Measurements from ENCODE around the gene RNF5.
A peak's percentile ranks its signal among the peaks of the same experiment; 100 is the strongest.
"Not testable (repeated sequence)": the region's sequence is repeated elsewhere in the genome, so short reads cannot be mapped to it uniquely, and the experiment has no call there.

RNF5 gene

DNA sequence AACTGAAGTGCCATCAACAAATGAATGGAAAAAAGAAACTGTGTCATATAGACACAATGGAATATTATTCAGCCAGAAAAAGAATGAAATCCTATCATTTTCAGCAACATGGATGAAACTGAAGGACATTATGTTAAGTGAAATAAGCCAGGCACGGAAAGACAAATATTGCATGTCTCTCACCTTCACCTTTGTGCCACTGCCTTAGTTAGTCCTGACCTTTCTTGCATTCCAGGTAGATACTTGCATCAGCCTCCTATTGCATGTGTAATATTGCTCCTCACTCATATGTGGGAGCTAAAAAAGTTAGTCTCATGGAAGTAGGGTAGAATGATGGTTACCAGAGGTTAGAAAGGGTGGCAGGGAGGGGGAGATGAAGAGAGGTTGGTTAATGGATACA lies 30.8 kb downstream of the RNF5 start:
- H3K27ac ChIP-seq (ENCODE audit: extremely low read depth, low read depth, low read length) = no peak overlapping the region
- TF ChIP-seq ZNF146 (tag by site-specific recombination; IDR thresholded peaks at IDR 0.05) (0 out of 2 replicates have a peak, but pooled peaks have one; percentile 21), ZNF423 (tag by site-specific recombination; IDR thresholded peaks at IDR 0.05) (no peak), ZNF175 (tag by site-specific recombination; IDR thresholded peaks at IDR 0.05) (no peak), ZFHX2 (tag by site-specific recombination; conservative IDR thresholded peaks at IDR 0.05) (no peak)
- H3K4me1 ChIP-seq (ENCODE audit: control insufficient read depth, insufficient read depth, low read length) = no peaks in the 10 kb centered on the region
- no peaks in the 10 kb centered on the region for H3K36me3 ChIP-seq (ENCODE audit: control insufficient read depth in 2 of 2, insufficient read depth in 1 of 2, low read length in 2 of 2)
- H3K4me3 ChIP-seq (ENCODE audit: low read depth, low read length) = no peak overlapping the region
- POLR2A ChIA-PET = no interaction called here
- H3K9me3 ChIP-seq (ENCODE audit: control insufficient read depth, insufficient read depth, low read depth, low read length) = no peaks in the 10 kb centered on the region
- CTCF ChIA-PET = no interaction called here

GRCh38 chr6:32210191-32210601 lies 32.0 kb downstream of the RNF5 start:
- POLR2A ChIA-PET = no interaction called here
- H3K36me3 ChIP-seq (ENCODE audit: control insufficient read depth in 2 of 2, insufficient read depth in 1 of 2, low read length in 2 of 2) = no peaks in the 10 kb centered on the region
- H3K4me3 ChIP-seq (ENCODE audit: low read depth, low read length) = no peak overlapping the region
- TF ChIP-seq ZNF239 (tag by site-specific recombination; IDR thresholded peaks at IDR 0.05) = no peak
- no peak for TF ChIP-seq ZFHX2 (tag by site-specific recombination; conservative IDR thresholded peaks at IDR 0.05)
- TF ChIP-seq, protein P1, sequence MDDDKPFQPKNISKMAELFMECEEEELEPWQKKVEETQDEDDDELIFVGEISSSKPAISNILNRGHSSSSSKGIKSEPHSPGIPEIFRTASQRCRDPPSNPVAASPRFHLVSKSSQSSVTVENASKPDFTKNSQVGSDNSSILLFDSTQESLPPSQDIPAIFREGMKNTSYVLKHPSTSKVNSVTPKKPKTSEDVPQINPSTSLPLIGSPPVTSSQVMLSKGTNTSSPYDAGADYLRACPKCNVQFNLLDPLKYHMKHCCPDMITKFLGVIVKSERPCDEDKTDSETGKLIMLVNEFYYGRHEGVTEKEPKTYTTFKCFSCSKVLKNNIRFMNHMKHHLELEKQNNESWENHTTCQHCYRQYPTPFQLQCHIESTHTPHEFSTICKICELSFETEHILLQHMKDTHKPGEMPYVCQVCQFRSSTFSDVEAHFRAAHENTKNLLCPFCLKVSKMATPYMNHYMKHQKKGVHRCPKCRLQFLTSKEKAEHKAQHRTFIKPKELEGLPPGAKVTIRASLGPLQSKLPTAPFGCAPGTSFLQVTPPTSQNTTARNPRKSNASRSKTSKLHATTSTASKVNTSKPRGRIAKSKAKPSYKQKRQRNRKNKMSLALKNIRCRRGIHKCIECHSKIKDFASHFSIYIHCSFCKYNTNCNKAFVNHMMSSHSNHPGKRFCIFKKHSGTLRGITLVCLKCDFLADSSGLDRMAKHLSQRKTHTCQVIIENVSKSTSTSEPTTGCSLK (tag by site-specific recombination; IDR thresholded peaks at IDR 0.05) = no peak
- no peak for TF ChIP-seq ZNF114 (tag by site-specific recombination; IDR thresholded peaks at IDR 0.05)
- no peak for TF ChIP-seq ZBTB26 (tag by site-specific recombination; optimal IDR thresholded peaks at IDR 0.05)
- TF ChIP-seq, protein P2, sequence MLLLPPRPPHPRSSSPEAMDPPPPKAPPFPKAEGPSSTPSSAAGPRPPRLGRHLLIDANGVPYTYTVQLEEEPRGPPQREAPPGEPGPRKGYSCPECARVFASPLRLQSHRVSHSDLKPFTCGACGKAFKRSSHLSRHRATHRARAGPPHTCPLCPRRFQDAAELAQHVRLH (tag by site-specific recombination; IDR thresholded peaks at IDR 0.05) = no peak
- TF ChIP-seq ZNF776 (tag by site-specific recombination; IDR thresholded peaks at IDR 0.05; ENCODE audit: borderline replicate concordance) = no peak
- no peak for TF ChIP-seq SP3 (tag by site-specific recombination; IDR thresholded peaks at IDR 0.05)
- no peak for TF ChIP-seq BCL11A (tag by site-specific recombination; IDR thresholded peaks at IDR 0.05; ENCODE audit: low read depth)
- no peak for TF ChIP-seq ZNF670 (tag by site-specific recombination; IDR thresholded peaks at IDR 0.05; ENCODE audit: low read depth)
- no peak for TF ChIP-seq ZNF48 (tag by site-specific recombination; IDR thresholded peaks at IDR 0.05)
- no peak for TF ChIP-seq ZNF521 (tag by site-specific recombination; IDR thresholded peaks at IDR 0.05)
- TF ChIP-seq EGR2 (tag by site-specific recombination; IDR thresholded peaks at IDR 0.05; ENCODE audit: low read depth) = no peak
- no peak overlapping the region for H3K27ac ChIP-seq (ENCODE audit: extremely low read depth, low read depth, low read length)
- CTCF ChIA-PET = no interaction called here
- no peaks in the 10 kb centered on the region for H3K9me3 ChIP-seq (ENCODE audit: control insufficient read depth, insufficient read depth, low read depth, low read length)
- no peaks in the 10 kb centered on the region for H3K4me1 ChIP-seq (ENCODE audit: control insufficient read depth, insufficient read depth, low read length)

GRCh38 chr6:32211432-32211831 lies 33.2 kb downstream of the RNF5 start:
- not testable (repeated sequence) for H3K9me3 ChIP-seq (ENCODE audit: control insufficient read depth, insufficient read depth, low read depth, low read length); H3K4me1 ChIP-seq (ENCODE audit: control insufficient read depth, insufficient read depth, low read length); H3K27ac ChIP-seq (ENCODE audit: extremely low read depth, low read depth, low read length); H3K36me3 ChIP-seq (ENCODE audit: control insufficient read depth in 2 of 2, insufficient read depth in 1 of 2, low read length in 2 of 2); H3K4me3 ChIP-seq (ENCODE audit: low read depth, low read length)
- POLR2A ChIA-PET = interaction anchor here (1.0 kb wide), 1 partner anchor 21 kb away, joined by 3 read pairs; the partner anchor contains the start of gene PBX2
- CTCF ChIA-PET = interaction anchor here (0.6 to 1.4 kb wide), 2 partner anchors 135 to 202 kb away, joined by 5 read pairs; no protein-coding TSS in a partner anchor
- TF ChIP-seq ZNF19 (tag by site-specific recombination; IDR thresholded peaks at IDR 0.05; ENCODE audit: low read depth) = 0 out of 2 replicates have a peak, but pooled peaks have one; percentile 64
- TF ChIP-seq ZNF555 (tag by site-specific recombination; conservative IDR thresholded peaks at IDR 0.05) = peak; percentile 93
- TF ChIP-seq ZXDB (tag by site-specific recombination; IDR thresholded peaks at IDR 0.05) = peak; percentile 78
- peak; percentile 8; the same call in 1 of the 2 replicates for TF ChIP-seq ZNF146 (tag by site-specific recombination; IDR thresholded peaks at IDR 0.05)
- TF ChIP-seq RBAK (tag by site-specific recombination; IDR thresholded peaks at IDR 0.05) = peak; percentile 64; the same call in 1 of the 2 replicates
- peak; percentile 57 for TF ChIP-seq ZNF654 (tag by site-specific recombination; IDR thresholded peaks at IDR 0.05; ENCODE audit: low read depth)
- TF ChIP-seq, protein P3, sequence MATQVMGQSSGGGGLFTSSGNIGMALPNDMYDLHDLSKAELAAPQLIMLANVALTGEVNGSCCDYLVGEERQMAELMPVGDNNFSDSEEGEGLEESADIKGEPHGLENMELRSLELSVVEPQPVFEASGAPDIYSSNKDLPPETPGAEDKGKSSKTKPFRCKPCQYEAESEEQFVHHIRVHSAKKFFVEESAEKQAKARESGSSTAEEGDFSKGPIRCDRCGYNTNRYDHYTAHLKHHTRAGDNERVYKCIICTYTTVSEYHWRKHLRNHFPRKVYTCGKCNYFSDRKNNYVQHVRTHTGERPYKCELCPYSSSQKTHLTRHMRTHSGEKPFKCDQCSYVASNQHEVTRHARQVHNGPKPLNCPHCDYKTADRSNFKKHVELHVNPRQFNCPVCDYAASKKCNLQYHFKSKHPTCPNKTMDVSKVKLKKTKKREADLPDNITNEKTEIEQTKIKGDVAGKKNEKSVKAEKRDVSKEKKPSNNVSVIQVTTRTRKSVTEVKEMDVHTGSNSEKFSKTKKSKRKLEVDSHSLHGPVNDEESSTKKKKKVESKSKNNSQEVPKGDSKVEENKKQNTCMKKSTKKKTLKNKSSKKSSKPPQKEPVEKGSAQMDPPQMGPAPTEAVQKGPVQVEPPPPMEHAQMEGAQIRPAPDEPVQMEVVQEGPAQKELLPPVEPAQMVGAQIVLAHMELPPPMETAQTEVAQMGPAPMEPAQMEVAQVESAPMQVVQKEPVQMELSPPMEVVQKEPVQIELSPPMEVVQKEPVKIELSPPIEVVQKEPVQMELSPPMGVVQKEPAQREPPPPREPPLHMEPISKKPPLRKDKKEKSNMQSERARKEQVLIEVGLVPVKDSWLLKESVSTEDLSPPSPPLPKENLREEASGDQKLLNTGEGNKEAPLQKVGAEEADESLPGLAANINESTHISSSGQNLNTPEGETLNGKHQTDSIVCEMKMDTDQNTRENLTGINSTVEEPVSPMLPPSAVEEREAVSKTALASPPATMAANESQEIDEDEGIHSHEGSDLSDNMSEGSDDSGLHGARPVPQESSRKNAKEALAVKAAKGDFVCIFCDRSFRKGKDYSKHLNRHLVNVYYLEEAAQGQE (tag by site-specific recombination; IDR thresholded peaks at IDR 0.05) = peak; percentile 80
- peak; percentile 89 for TF ChIP-seq ZFP37 (tag by site-specific recombination; IDR thresholded peaks at IDR 0.05)
- TF ChIP-seq ZNF629 (tag by site-specific recombination; IDR thresholded peaks at IDR 0.05) = peak; percentile 61
- TF ChIP-seq ZNF202 (tag by site-specific recombination; IDR thresholded peaks at IDR 0.05; ENCODE audit: borderline replicate concordance) = peak; percentile 85
- TF ChIP-seq ZNF426 (tag by site-specific recombination; IDR thresholded peaks at IDR 0.05) = peak; percentile 94

All from HEK293 (cell line).